GM12864 (cell line): ENCODE data around the gene GM2A.
"Not testable (repeated sequence)": the region's sequence is repeated elsewhere in the genome, so short reads cannot be mapped to it uniquely, and the experiment has no call there.

ENCODE experiments used
- DNase-seq: peaks from one replicate; pipeline ENCODE4 v3.0.0-alpha.2; 2011; ENCODE audit warnings: low read depth
- H3K4me3 ChIP-seq: 2 replicates; pipeline ENCODE4 v1.5.1; 2011; ENCODE audit warnings: mild to moderate bottlenecking, low read depth, low read length, control low read depth
- TF ChIP-seq, protein P1 (sequence below): IDR thresholded peaks from 2 replicates; pipeline ENCODE4 v1.5.1; 2011; ENCODE audit warnings: low read depth, mild to moderate bottlenecking, moderate library complexity, low read length, control low read depth, inconsistent platforms; ENCODE audit errors: missing control alignments

The GM2A gene

DNA sequence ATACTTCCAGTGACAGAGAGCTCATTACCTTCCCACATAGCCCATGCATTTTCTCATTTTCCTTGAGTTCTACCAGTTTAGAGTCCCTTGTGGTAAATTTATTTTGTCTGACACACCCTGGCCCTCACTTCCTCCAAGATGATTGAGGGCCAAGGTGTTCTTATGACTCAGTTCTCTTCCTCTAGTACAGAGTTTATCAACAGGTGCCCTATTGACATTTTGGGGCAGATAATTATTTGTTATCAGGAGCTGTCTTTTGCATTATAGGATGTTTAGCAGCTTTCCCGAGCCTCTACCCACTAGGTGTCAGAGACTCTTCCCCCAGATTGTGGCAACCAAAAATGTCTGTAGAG, 43.5 kb downstream of the GM2A start:
- TF ChIP-seq, protein P1, sequence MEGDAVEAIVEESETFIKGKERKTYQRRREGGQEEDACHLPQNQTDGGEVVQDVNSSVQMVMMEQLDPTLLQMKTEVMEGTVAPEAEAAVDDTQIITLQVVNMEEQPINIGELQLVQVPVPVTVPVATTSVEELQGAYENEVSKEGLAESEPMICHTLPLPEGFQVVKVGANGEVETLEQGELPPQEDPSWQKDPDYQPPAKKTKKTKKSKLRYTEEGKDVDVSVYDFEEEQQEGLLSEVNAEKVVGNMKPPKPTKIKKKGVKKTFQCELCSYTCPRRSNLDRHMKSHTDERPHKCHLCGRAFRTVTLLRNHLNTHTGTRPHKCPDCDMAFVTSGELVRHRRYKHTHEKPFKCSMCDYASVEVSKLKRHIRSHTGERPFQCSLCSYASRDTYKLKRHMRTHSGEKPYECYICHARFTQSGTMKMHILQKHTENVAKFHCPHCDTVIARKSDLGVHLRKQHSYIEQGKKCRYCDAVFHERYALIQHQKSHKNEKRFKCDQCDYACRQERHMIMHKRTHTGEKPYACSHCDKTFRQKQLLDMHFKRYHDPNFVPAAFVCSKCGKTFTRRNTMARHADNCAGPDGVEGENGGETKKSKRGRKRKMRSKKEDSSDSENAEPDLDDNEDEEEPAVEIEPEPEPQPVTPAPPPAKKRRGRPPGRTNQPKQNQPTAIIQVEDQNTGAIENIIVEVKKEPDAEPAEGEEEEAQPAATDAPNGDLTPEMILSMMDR, result no peak
- no peak for DNase-seq
- H3K4me3 ChIP-seq, result no peak overlapping the region

DNA sequence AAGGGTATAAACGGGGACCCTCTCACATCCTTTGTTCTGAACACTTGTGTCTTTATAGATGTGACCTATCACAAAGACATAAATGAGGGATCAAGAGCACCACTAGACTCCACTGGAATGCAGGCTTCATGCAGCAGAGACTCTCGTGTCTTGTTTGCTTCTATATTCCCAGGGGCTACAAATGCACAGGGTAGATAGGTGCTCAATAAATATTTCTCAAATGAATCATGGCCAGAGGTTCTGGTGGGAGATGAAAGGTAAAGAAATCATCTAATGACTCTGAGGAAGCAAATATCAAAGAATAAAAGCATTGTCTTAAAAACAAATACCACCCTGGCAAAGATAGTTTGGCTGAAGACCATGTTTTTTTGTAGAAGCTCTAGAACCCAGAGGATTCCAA, 44.0 kb downstream of the GM2A start:
- no peak for DNase-seq
- TF ChIP-seq, protein P1, result no peak
- H3K4me3 ChIP-seq, result no peak overlapping the region

DNA sequence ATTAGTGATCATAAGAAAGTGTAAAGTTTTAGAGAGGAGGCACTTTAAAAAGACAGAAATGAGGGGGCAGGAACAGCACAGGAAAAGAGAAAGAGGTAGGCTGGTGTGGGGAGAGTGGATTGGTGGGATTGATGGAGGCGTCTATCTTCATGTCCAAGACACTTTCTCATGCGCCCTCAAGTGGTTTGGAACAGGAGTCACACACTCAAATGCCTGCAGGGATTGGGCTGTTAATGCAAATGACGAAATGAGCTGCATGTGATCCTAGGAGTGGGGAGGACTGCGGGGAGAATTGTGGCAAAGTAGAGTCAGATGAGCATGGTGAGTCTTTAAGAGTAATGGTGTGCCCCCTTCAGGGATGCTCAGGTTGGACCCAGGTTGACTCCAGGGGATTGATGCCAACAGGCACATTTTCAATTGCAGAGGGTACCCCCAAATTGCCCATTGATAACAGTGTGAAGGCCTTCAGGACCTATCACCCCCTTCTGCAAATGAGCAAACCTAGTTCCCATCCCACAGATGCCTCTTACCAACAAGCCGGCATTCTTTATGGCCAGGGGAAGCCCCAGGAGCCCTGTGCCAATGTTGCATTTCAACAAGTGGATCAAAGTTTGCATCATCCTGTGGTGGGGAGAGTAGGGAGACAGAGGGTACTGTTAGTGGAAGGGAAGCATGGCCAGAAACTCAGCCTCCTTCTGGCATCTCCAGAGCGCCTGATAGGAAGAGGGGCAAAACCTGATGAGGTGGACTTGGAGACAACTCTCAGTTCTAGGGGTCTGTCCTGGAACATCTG, 45.3 kb downstream of the GM2A start:
- no peak for DNase-seq
- H3K4me3 ChIP-seq, result no peak overlapping the region
- TF ChIP-seq, protein P1, result peak; percentile 60

DNA sequence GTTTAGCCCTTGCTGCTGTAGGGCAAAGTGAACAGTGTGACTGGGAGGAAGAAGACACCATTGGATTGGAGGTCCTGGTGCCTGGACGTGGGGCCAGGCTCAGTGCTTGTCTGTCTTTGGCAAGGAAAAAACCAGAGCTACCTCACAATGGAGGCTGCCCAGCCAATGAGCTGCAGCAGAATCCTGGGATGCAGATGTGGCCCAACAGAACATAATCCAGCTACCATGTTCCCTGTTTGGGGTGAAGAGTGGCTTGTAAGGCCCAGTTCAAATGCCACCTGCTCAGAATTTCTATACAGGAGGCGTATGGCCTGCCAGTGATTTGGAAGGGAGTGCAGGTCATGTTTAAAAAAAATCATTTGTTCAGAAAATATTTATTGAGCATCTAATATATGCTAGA, 50.7 kb downstream of the GM2A start, which contains the start of gene SLC36A3:
Gene SLC36A3 (minus strand): TSS at position 101 of the 400 bp plus-strand sequence. CDS start 412 bp downstream, outside the sequence.
- TF ChIP-seq, protein P1, result no peak
- no peak within 1 kb of the TSS for H3K4me3 ChIP-seq
- DNase-seq, result no peak

DNA sequence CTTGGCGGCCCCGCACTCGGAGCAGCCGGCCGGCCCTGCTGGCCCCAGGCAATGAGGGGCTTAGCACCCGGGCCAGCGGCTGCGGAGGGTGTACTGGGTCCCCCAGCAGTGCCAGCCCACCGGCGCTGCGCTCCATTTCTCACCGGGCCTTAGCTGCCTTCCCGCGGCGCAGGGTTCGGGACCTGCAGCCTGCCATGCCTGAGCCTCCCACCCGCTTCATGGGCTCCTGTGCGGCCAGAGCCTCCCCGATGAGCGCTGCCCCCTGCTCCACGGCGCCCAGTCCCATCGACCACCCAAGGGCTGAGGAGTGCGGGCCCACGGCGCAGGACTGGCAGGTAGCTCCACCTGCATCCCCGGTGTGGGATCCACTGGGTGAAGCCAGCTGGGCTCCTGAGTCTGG, 56.3 kb downstream of the GM2A start:
- H3K4me3 ChIP-seq, DNase-seq: not testable (repeated sequence)

DNA sequence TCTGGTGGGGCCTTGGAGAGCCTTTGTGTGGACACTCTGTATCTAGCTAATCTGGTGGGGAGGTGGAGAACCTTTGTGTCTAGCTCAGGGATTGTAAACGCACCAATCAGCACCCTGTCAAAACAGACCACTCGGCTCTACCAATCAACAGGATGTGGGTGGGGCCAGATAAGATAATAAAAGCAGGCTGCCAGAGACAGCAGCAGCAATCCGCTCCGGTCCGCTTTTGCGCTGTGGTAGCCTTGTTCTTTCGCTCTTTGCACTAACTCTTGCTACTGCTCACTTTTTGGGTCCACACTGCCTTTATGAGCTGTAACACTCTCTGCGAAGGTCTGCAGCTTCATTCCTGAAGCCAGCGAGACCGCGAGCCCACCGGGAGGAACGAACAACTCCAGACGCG, 56.8 kb downstream of the GM2A start:
- H3K4me3 ChIP-seq, DNase-seq: not testable (repeated sequence)

DNA sequence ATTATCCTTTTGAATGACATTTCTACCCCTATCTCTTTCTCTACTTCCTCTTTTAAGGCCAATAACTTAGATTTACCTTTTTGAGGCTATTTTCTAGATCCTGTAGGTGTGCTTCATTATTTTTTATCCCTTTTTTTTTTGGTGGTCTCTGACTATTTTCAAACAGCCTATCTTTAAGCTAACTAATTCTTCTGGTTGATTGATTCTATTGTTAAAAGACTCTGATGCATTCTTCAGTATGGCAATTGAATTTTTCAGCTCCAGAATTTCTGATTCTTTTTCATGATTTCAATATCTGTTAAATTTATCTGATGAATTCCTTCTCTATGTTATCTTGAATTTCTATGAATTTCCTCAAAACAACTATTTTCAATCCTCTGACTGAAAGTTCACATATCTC, 57.9 kb downstream of the GM2A start:
- TF ChIP-seq, protein P1, result no peak
- no peak overlapping the region for H3K4me3 ChIP-seq
- no peak for DNase-seq

DNA sequence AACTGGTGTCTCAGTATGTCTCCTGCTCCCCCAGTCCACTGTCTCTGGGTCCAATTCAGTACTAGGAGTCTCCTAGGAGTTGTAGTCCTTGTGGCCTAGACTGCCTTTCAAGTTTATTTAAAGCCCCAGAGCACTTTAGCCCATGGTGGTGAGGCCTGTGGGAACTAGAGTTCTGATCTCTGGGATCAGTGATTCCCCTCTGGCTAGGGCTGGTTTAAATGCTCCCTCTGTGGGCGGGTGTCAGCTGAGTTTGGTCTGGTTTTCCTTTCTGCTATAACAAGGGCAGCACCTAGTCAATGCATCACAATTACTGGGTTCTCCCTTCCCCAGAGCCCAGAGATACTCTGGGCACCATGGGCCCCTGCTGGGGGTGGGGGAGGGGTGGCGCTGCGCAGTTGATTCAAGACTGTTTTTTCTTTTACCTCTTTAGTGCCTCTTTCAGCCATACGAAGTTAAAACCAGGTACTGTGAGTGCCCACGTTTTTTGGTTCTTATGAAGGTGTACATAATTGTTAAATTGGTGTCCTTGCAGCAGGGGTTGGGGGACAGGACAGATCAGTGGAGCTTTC, 59.9 kb downstream of the GM2A start:
- H3K4me3 ChIP-seq, result no peak overlapping the region
- DNase-seq, result no peak
- TF ChIP-seq, protein P1, result no peak
